PC-3 (cell line): ENCODE measurements around the gene SLC4A5. TPM values are rescaled to one million over a fixed set of nuclear protein-coding genes. Genes with fewer than 3 reads are reported as not detected.

ENCODE experiments used
- ATAC-seq: fragments of 200-7000 bp; cut with Tn5 transposase; 2 replicates; pipeline ENCODE4 v1.9.1; 2020; ENCODE audit warnings: mild to moderate bottlenecking, moderate library complexity
- BruUV-seq: library from RNA; stranded (reverse); fragments of 400-500 nt; replicated peaks from 2 replicates; lab custom pipeline; 2021; lab: Mats Ljungman, UMichigan
- CTCF ChIA-PET: fragments of 300-600 bp; sonication (Branson Sonifier 250); formaldehyde crosslinking; loops from one replicate; lab custom pipeline; 2022; ENCODE audit warnings: antibody characterized with exemption; lab: Charles Lee
- POLR2A ChIA-PET: fragments of 300-600 bp; sonication (Branson Sonifier 250); formaldehyde crosslinking; loops from one replicate; lab custom pipeline; 2022; ENCODE audit warnings: antibody characterized with exemption; ENCODE audit not compliant: unreplicated experiment; lab: Charles Lee
- DNase-seq: peaks from one replicate; pipeline ENCODE4 v3.0.0-alpha.2; 2015
- H2AFZ ChIP-seq: fragments of 300-600 bp; sonication (generic); 2 replicates; pipeline ENCODE4 v1.6.0; 2016; ENCODE audit warnings: antibody characterized with exemption, low read length
- H3F3A ChIP-seq: fragments of 300-600 bp; sonication (generic); one replicate; pipeline ENCODE4 v1.6.0; 2017; ENCODE audit warnings: antibody characterized with exemption, low read length, control low read depth, mild to moderate bottlenecking; ENCODE audit not compliant: unreplicated experiment
- H3K27ac ChIP-seq: fragments of 300-600 bp; sonication (generic); 2 replicates; pipeline ENCODE4 v1.5.1; 2016; ENCODE audit warnings: mild to moderate bottlenecking, low read length
- H3K27me3 ChIP-seq: fragments of 300-600 bp; sonication (generic); 2 replicates; pipeline ENCODE4 v1.6.1; 2016; ENCODE audit warnings: low read length, mixed read lengths
- H3K36me3 ChIP-seq: fragments of 300-600 bp; sonication (generic); 2 replicates; pipeline ENCODE4 v1.6.1; 2016; ENCODE audit warnings: low read depth, mixed run types, low read length, mixed read lengths
- H3K4me1 ChIP-seq: fragments of 300-600 bp; sonication (generic); 2 replicates; pipeline ENCODE4 v1.5.1; 2016; ENCODE audit warnings: low read length; ENCODE audit not compliant: insufficient read depth
- H3K4me2 ChIP-seq: fragments of 300-600 bp; sonication (generic); 2 replicates; pipeline ENCODE4 v1.6.0; 2016; ENCODE audit warnings: low read length
- H3K4me3 ChIP-seq: fragments of 300-600 bp; sonication (generic); 2 replicates; pipeline ENCODE4 v1.5.1; 2016; ENCODE audit warnings: mild to moderate bottlenecking, low read length, mixed read lengths
- H3K79me2 ChIP-seq: fragments of 300-600 bp; sonication (generic); 2 replicates; pipeline ENCODE4 v1.6.1; 2017; ENCODE audit warnings: low read length, mixed read lengths
- H3K9ac ChIP-seq: fragments of 300-600 bp; sonication (generic); 2 replicates; pipeline ENCODE4 v1.6.0; 2016; ENCODE audit warnings: mild to moderate bottlenecking, low read length
- H3K9me2 ChIP-seq: fragments of 300-600 bp; sonication (generic); replicated peaks from 2 replicates; pipeline ENCODE4 v1.6.1; 2016; ENCODE audit warnings: mixed run types, low read length, mixed read lengths
- H3K9me3 ChIP-seq: fragments of 300-600 bp; sonication (generic); 2 replicates; pipeline ENCODE4 v1.6.1; 2016; ENCODE audit warnings: low read length, mixed read lengths
- H4K20me1 ChIP-seq: fragments of 300-600 bp; sonication (generic); 2 replicates; pipeline ENCODE4 v1.6.1; 2016; ENCODE audit warnings: low read length, mixed read lengths
- CTCF ChIP-seq: fragments of 300-600 bp; sonication (generic); conservative IDR thresholded peaks from 2 replicates; pipeline ENCODE4 v1.5.1; 2017; ENCODE audit warnings: antibody characterized with exemption, low read depth, mild to moderate bottlenecking, low read length
- EZH2 ChIP-seq: fragments of 300-600 bp; sonication (generic); IDR thresholded peaks from one replicate; pipeline ENCODE4 v1.6.1; 2017; ENCODE audit warnings: antibody characterized with exemption, mild to moderate bottlenecking, low read length; ENCODE audit not compliant: unreplicated experiment
- EZH2phosphoT487 ChIP-seq: fragments of 300-600 bp; sonication (generic); IDR thresholded peaks from 2 replicates; pipeline ENCODE4 v1.6.1; 2018; ENCODE audit warnings: mild to moderate bottlenecking, antibody characterized with exemption, low read length, borderline replicate concordance
- intact Hi-C: fragments of 100-400 bp; cut with micrococcal nuclease; formaldehyde crosslinking; loops from 2 replicates; pipeline ENCODE4 v1.9.0; 2023
- total RNA-seq: library from RNA; depleted of rRNA; stranded (reverse); fragments of >200 nt; gene quantifications from 2 replicates; pipeline ENCODE4 v1.2.3, GENCODE V29; 2014

Gene SLC4A5
- total RNA-seq, 1 experiment from 2014 or later = 2.4 TPM

- no peak overlapping the region for H2AFZ ChIP-seq
- no peak overlapping the region for H3K9ac ChIP-seq
- H3K4me3 ChIP-seq = no peak overlapping the region
- no peak overlapping the region for H3K4me2 ChIP-seq
- H3K79me2 ChIP-seq = no peaks in the 10 kb centered on the region
- ATAC-seq (no peak), DNase-seq (no peak)
- H4K20me1 ChIP-seq = no peaks in the 10 kb centered on the region
- no peaks in the 10 kb centered on the region for H3F3A ChIP-seq
- TF ChIP-seq EZH2 (no peak), EZH2phosphoT487 (no peak), CTCF (no peak)
- no peaks in the 10 kb centered on the region for H3K9me2 ChIP-seq
- TSS peak; percentile 35 for BruUV-seq
- peaks cover 39% of the 10 kb centered on the region for H3K36me3 ChIP-seq
- ChIA-PET CTCF (no interaction called here), POLR2A (no interaction called here)
- H3K27ac ChIP-seq = no peak overlapping the region
- H3K27me3 ChIP-seq = no peaks in the 10 kb centered on the region
- intact Hi-C loops = no loop called here
- no peaks in the 10 kb centered on the region for H3K4me1 ChIP-seq
- H3K9me3 ChIP-seq = no peaks in the 10 kb centered on the region
These were observed 22.8 kb upstream of the SLC4A5 start for GRCh38 chr2:74366036-74366435.

- Histone ChIP-seq H3K27ac (no peak overlapping the region), H3K36me3 (peaks cover 35% of the 10 kb centered on the region; the same call in 1 of the 2 replicates), H3F3A (no peaks in the 10 kb centered on the region), H3K9me2 (no peaks in the 10 kb centered on the region), H3K4me2 (no peak overlapping the region), H3K4me3 (no peak overlapping the region), H3K9me3 (no peaks in the 10 kb centered on the region), H3K79me2 (no peaks in the 10 kb centered on the region), H3K4me1 (no peaks in the 10 kb centered on the region), H3K9ac (no peak overlapping the region), H2AFZ (no peak overlapping the region), H4K20me1 (no peaks in the 10 kb centered on the region), H3K27me3 (no peaks in the 10 kb centered on the region)
- no TSS peak for BruUV-seq
- ATAC-seq (no peak), DNase-seq (no peak)
- intact Hi-C loops = no loop called here
- no peak for TF ChIP-seq CTCF
- TF ChIP-seq EZH2phosphoT487 = no peak
- no peak for TF ChIP-seq EZH2
- ChIA-PET POLR2A (no interaction called here), CTCF (no interaction called here)
These were observed 21.6 kb upstream of the SLC4A5 start for GRCh38 chr2:74364533-74365505.

GRCh38 chr2:74361327-74361726, 18.1 kb upstream of the SLC4A5 start:
- H3K9me3 ChIP-seq = no peaks in the 10 kb centered on the region
- no peak for DNase-seq
- H3K9ac ChIP-seq = no peak overlapping the region
- no peak overlapping the region for H3K27ac ChIP-seq
- intact Hi-C loops = no loop called here
- no peaks in the 10 kb centered on the region for H3K4me1 ChIP-seq
- H3K36me3 ChIP-seq = peaks cover 27% of the 10 kb centered on the region; the same call in 1 of the 2 replicates
- H3K4me2 ChIP-seq = no peak overlapping the region
- TF ChIP-seq CTCF = no peak
- TF ChIP-seq EZH2 = no peak
- no peak for TF ChIP-seq EZH2phosphoT487
- ChIA-PET POLR2A (no interaction called here), CTCF (no interaction called here)
- BruUV-seq = no TSS peak
- H3K79me2 ChIP-seq = no peaks in the 10 kb centered on the region
- no peaks in the 10 kb centered on the region for H4K20me1 ChIP-seq
- no peak overlapping the region for H3K4me3 ChIP-seq
- ATAC-seq = no peak
- H3K27me3 ChIP-seq = no peaks in the 10 kb centered on the region
- no peak overlapping the region for H2AFZ ChIP-seq
- no peaks in the 10 kb centered on the region for H3K9me2 ChIP-seq
- no peaks in the 10 kb centered on the region for H3F3A ChIP-seq
